ENCODE measurements around the gene ANKRD44.

DNA sequence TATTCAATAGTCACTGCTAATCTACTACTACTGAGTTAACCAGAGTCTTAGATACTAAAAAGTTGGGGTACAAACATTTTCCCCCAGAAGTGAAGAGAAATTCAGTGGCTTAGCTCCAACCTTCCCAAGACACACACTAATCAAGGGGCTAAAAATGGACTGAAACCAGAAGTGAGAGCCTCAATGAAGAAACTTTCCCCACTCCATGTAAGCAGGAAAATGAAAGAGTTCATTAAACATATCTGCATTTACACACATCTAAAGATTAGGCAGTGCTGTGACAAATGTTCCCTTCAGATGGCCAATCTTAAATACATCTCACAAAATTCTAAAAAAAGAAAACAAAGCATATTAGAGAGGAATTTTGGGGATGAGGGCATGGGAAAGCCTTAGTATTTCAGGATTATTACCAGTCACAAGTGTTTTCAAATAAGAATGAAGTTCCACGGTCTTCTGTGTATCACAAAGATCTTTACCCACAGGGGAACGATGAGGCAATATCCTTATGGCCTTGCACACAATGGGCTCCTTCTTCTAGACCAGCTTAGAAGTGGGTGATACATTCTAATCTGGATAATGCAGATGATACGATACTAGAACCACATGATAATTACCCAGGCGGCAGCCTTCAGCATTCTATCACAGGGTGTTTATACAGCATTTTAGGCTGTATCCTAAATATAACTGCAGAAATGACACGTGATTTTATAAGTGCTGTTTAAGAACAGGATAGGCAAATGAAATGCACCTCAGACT is 17.1 kb downstream of the ANKRD44 start:
- TF ChIP-seq, protein P1, sequence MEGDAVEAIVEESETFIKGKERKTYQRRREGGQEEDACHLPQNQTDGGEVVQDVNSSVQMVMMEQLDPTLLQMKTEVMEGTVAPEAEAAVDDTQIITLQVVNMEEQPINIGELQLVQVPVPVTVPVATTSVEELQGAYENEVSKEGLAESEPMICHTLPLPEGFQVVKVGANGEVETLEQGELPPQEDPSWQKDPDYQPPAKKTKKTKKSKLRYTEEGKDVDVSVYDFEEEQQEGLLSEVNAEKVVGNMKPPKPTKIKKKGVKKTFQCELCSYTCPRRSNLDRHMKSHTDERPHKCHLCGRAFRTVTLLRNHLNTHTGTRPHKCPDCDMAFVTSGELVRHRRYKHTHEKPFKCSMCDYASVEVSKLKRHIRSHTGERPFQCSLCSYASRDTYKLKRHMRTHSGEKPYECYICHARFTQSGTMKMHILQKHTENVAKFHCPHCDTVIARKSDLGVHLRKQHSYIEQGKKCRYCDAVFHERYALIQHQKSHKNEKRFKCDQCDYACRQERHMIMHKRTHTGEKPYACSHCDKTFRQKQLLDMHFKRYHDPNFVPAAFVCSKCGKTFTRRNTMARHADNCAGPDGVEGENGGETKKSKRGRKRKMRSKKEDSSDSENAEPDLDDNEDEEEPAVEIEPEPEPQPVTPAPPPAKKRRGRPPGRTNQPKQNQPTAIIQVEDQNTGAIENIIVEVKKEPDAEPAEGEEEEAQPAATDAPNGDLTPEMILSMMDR (IDR thresholded peaks at IDR 0.05) = no peak
- TF ChIP-seq ZFX (IDR thresholded peaks at IDR 0.05; ENCODE audit: borderline replicate concordance) = no peak

All from 22Rv1 (cell line).